ENCODE measurements around the gene ATAT1.

ATAT1 gene

GRCh38 chr6:30689022-30689865 lies 62.6 kb downstream of the ATAT1 start:
- no peak for DNase-seq (ENCODE audit: low read depth)
- H3K4me3 ChIP-seq (ENCODE audit: low read depth, low read length): no peak overlapping the region
- no peak for TF ChIP-seq CTCF (conservative IDR thresholded peaks at IDR 0.05; ENCODE audit: low read depth, low read length)

DNA sequence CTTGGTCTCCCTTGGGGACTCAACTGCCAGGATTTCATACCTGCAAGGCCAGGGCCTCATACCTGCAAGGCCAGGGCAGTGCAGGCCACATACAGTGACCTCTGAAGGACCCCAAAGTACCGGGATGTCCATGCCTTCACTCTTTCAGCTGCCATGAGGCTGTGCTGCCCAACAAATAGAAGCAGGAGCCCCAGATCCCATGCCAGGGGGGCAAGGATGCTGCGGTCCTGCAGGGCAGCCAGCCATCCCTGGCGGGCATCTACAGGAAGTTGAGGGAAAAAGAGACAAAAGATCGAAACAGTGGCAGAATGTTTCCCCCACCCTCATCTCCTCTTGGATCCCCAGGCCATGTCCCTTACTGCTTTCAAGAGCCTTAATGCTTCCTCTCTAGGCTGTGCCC lies 63.3 kb downstream of the ATAT1 start:
- no peak for TF ChIP-seq CTCF (conservative IDR thresholded peaks at IDR 0.05; ENCODE audit: low read depth, low read length)
- no peak for DNase-seq (ENCODE audit: low read depth)

DNA sequence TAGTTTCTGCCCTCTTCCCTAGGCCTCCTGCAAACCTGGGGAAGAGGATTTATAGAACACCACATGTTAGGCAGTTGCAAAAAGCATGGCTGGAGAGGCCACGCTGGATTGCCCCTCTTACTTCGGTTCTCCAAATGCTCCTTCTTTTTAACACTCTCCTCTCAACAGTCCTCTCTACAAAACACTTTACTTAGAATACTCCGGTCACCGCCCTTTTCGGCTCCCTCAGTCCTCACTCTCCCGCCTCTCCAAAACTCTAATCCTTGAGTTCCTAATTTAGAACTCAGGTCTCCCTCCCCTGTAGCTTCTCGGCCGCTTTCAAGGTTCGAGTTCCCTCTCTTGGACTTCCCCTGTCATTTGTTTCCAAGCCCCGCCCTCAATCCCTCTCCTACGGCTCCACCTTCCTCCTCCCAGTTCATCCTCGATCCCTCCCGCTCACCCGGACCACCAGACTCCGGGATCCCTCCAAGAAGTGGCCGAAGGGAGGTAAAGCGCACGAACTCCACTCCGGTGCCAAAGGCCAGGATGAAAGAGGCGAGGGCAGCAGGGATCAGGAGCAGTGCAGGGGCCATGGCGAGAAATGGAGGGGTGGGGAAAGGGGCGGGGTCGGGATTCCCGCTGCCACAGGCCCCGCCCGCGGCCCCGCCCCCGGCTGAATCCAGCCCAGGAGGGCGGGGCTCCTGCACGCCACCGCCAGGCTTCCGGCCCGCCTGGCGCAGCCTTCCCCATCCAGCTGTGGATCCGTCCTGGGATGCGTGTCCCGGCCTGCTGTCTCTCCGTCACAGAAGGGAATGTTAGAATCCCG lies 63.9 kb downstream of the ATAT1 start, which contains the start of gene NRM:
NRM (minus strand) TSS at position 582 of the 805 bp plus-strand sequence; CDS start at position 572, 10 bp downstream.
- H3K4me3 ChIP-seq (ENCODE audit: low read depth, low read length): peak within 1 kb of the TSS; percentile 69
- TF ChIP-seq CTCF (conservative IDR thresholded peaks at IDR 0.05; ENCODE audit: low read depth, low read length): no peak
- DNase-seq (ENCODE audit: low read depth): peak; percentile 74

More for the DNA sequence above, 63.3 kb downstream of the ATAT1 start:
- H3K4me3 ChIP-seq (ENCODE audit: low read depth, low read length): peak overlapping the region; percentile 69

DNA sequence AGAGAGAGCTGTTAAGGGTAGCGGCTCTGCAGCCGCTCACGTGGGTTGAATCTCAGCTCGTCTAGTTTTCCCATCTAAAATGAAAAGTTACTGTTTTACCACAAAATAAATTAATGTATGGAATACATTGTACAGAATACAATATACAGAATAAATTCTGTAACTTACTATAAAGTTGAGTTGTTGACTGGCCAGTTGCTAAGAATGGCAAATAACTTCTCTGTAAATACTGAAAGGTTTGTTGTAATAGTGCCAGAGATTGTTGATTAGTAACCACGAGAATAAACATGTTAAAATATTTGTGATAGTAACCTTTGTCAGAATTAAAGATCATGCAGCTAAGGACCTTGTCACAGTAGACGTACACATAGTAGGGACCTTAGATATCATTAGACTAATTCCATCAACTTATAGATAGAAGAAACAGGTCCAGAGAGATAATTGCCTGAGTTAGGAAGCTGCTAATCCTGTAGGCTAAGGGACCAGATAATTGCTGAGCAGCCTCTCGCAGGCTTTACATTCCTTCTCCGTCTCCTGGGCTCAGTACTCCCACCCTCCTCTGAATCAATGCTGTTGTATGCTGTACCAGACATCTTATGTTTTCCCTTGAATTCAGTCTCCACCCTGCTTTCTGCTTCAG lies 64.7 kb downstream of the ATAT1 start:
- H3K4me3 ChIP-seq (ENCODE audit: low read depth, low read length): peak overlapping the region; percentile 69
- DNase-seq (ENCODE audit: low read depth): no peak
- TF ChIP-seq CTCF (conservative IDR thresholded peaks at IDR 0.05; ENCODE audit: low read depth, low read length): no peak

Measured in choroid plexus epithelial cell (primary cell).